Activated naive CD4-positive, alpha-beta T cell treated with anti-CD3 and anti-CD28 coated beads, Interleukin-2, amount 10 ng/mL, durations not matched to agents 7 days and 5 days (primary cell): ENCODE measurements around the gene LTBR.

Source experiments
- CTCF ChIA-PET: fragments of 350-600 bp; sonication (Branson Sonifier 250); formaldehyde crosslinking; loops from one replicate; lab custom pipeline; 2021; ENCODE audit warnings: antibody characterized with exemption; lab: Charles Lee
- DNase-seq: peaks from one replicate; pipeline ENCODE4 v3.0.0-alpha.2; 2020
- H3K27ac Mint-ChIP-seq: one replicate; pipeline ENCODE4 v1.8.0; 2021; ENCODE audit warnings: mild to moderate bottlenecking, moderate library complexity, mixed read lengths
- H3K27me3 Mint-ChIP-seq: one replicate; pipeline ENCODE4 v1.8.0; 2021; ENCODE audit warnings: mild to moderate bottlenecking, mixed read lengths
- H3K36me3 Mint-ChIP-seq: one replicate; pipeline ENCODE4 v1.8.0; 2021; ENCODE audit warnings: mixed read lengths
- H3K4me1 Mint-ChIP-seq: one replicate; pipeline ENCODE4 v1.8.0; 2021; ENCODE audit warnings: mixed read lengths
- H3K4me3 Mint-ChIP-seq: one replicate; pipeline ENCODE4 v1.8.0; 2021; ENCODE audit warnings: mild to moderate bottlenecking, moderate library complexity, mixed read lengths
- H3K9me3 Mint-ChIP-seq: one replicate; pipeline ENCODE4 v1.8.0; 2021; ENCODE audit warnings: mixed read lengths

LTBR gene

DNA sequence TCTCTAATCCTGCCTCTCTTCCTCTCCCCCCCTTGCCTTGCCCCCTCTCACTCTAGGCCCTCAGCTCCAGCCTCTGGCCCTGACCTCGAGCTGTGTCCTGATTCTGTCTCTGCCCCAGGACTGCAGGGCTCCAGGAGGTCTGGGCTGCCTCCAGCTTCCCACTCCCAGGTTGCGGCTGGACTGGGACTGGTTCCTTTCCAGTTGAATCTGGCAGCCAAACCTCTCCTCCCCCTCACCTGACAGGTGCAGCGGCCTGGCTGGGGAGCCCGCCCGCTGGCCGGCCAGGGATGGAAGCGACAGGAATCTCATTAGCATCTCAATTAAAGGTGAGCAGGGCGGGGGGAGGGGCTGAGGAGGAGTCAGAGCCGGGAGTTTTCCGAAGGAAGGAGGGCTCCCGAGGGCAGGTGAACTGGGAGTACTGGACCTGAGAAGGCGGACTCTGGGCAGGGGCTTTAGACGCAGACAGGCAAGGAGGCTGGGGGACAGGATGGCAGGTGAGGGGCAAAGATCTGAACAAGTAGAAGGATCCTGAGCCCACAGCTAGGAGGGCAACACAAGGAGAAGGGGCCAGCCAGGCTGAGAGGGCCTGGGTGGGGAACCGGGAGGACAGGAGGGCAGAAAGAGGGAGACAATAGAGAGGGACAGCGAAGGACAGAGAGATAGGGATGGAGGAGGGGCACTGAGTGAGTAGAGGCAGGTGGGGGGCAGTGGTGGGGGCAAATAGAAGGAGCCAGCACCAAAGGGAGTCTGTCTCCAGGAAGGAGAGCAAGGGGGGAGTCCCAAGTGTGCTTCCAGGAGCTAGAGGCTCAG is 8.5 kb upstream of the LTBR start, which contains the start of gene SCNN1A:
TSS of gene SCNN1A (minus strand) at position 295 of the 810 bp plus-strand sequence. CDS start 780 bp downstream, outside the sequence.
- H3K27ac Mint-ChIP-seq, result peak within 1 kb of the TSS; percentile 1

DNA sequence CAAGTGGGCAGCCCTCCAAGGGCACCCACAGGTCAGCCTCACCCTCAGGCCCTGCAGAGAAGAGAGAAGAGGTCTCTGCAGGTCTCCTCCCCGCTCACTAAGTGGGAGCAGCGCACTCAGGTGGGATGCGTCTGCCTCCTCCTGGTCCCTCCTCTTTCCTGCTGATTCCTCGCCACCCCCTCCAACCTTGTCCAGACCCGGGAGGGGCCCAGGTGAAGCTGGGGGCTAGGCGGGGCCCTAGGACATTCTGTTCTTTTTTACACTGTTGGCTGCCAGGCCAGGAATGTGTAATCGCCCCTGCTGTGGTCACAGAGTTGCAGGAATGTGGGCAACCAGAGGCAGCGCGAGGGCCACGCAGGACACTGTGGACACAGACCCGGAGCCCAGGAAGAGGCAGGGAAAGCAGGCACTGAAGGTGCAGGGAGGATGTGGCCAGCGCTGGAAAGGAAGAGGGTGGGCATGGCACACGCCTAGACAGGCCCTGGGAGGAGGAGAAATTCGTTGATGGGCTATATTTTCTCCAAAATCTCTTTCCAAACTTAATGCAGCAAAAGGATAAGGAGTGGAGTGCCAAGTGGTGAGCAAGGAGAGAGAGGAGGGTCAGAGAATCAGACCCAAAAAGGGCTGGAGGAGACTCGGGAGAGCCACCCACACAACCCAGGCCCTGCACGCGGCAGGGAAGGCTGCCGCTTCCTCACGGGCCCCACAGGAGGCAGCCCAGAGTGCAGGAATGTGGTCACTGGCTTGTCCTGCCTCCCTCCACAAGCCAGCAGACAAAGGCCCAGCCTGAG is 7.7 kb upstream of the LTBR start:
- CTCF ChIA-PET, result interaction anchor here (0.6 kb wide), 2 partner anchors 11 to 41 kb away, joined by 3 read pairs; no protein-coding TSS in a partner anchor
- Mint-ChIP-seq H3K27me3 (peaks cover 52% of the 10 kb centered on the region), H3K9me3 (no peaks in the 10 kb centered on the region), H3K4me3 (peak overlapping the region; percentile 24), H3K4me1 (peaks cover 41% of the 10 kb centered on the region), H3K27ac (peak overlapping the region; percentile 30), H3K36me3 (no peaks in the 10 kb centered on the region)
- DNase-seq, result no peak

More for the DNA sequence above, 8.5 kb upstream of the LTBR start, which contains the start of gene SCNN1A:
- peaks cover 48% of the 10 kb centered on the region for H3K4me1 Mint-ChIP-seq
- DNase-seq, result no peak
- H3K4me3 Mint-ChIP-seq, result peak within 1 kb of the TSS; percentile 24
- H3K9me3 Mint-ChIP-seq, result no peaks in the 10 kb centered on the region
- no peaks in the 10 kb centered on the region for H3K36me3 Mint-ChIP-seq
- CTCF ChIA-PET, result interaction anchor here (0.6 to 3.6 kb wide), 3 partner anchors 10 to 41 kb away, joined by 3 to 11 read pairs (median 3); no protein-coding TSS in a partner anchor
- H3K27me3 Mint-ChIP-seq, result peaks cover 52% of the 10 kb centered on the region

DNA sequence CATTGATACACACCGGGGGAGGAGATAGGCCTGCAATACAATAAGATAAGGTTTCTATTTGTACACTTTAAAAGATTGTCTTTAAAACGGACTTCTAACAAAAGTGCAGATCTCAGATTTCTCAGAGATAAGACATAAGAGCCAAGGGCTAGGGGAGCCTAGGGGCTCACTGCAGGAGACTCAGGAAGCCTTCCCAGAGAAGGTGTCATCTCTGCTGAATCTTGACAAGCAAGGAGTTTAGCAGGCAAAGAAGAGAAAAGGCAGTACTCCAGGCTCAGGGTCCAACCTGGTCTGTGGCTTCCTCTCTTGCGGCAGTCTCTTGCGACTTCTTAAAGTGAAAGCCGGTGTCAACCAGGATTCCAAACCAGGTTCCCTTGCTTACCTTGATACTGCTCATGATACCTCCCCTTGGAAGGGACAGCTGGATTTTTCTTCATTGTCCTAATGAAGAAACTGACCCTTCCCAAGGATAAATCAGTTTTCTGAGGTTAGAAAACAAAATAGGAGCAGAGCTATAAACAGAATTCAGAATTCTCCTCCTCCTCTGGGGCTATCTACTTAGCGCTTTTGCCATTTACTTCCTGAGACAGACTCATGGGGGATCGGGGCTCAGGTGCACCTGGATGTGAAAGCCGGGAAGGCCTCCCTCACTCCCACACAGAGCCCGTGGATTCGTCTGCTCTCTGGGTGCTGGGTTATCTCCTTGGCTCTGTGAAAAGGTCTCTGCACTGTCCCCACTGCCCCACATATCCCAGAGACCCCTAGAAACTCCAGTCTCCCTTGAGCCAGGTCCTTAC is 6.9 kb upstream of the LTBR start:
- H3K9me3 Mint-ChIP-seq, result no peaks in the 10 kb centered on the region
- H3K27me3 Mint-ChIP-seq, result peaks cover 60% of the 10 kb centered on the region
- H3K4me3 Mint-ChIP-seq, result peak overlapping the region; percentile 1
- H3K36me3 Mint-ChIP-seq, result no peaks in the 10 kb centered on the region
- DNase-seq, result peak; percentile 47
- CTCF ChIA-PET, result interaction anchor here (0.7 to 1.2 kb wide), 2 partner anchors 9 to 13 kb away, joined by 3 to 4 read pairs; no protein-coding TSS in a partner anchor
- H3K27ac Mint-ChIP-seq, result peak overlapping the region; percentile 30
- H3K4me1 Mint-ChIP-seq, result peaks cover 40% of the 10 kb centered on the region

DNA sequence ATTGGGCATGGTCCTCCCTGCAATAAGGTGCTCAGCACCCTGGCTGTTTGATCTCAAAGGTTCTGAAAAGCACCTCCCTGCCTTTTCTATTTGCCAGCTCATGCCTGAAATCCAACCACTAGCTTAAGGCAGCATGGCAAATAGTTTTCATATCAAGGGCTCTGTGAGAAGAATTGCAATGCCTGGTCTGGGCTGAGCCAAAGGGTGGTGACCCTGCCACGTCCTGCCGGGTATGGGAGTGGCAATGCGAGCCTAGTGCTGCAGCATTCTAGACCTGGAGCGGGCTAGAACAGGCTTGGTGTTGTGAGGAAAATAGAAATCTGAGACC is 6.3 kb upstream of the LTBR start:
- CTCF ChIA-PET, result interaction anchor here (0.7 to 1.2 kb wide), 2 partner anchors 10 to 13 kb away, joined by 3 to 4 read pairs; no protein-coding TSS in a partner anchor
- Mint-ChIP-seq H3K4me1 (peaks cover 34% of the 10 kb centered on the region), H3K36me3 (no peaks in the 10 kb centered on the region), H3K27me3 (peaks cover 62% of the 10 kb centered on the region), H3K27ac (no peak overlapping the region), H3K4me3 (no peak overlapping the region), H3K9me3 (no peaks in the 10 kb centered on the region)
- no peak for DNase-seq

DNA sequence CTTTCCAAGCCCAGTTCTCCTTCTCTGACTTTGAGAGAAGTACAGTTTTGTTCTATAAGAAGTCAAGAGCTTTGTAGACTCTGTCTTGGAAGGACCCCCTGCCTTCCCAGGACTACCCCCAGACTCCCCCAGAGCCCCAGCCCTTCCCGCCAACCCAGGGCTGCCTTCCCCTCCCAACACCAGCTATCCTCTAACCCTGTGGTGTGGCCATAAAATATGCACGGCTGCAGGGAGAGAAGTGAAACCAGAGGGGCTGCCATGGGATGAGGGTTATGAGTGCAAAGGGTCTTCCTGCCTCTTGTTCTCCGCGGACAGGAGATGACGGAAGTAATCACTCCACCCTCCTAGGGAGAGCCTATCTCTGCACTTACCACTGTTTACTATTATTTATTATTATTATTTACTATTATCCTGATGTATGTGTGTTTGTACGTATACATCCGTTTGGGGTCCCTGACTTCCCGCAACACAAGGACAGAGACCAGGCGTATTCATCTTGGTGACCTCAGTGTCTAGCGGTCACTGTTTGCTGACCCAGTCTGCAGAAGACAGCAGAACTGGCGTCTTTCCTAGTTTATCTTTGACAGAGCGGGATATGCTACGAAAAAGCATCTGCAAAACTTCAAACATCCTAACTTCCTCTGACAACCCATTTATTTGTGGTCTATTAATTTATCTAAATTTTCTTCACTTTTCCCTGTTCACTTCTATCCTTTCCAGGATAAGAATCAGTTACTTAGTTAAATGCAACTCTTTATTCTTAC is 5.1 kb upstream of the LTBR start:
- H3K36me3 Mint-ChIP-seq, result no peaks in the 10 kb centered on the region
- CTCF ChIA-PET, result no interaction called here
- H3K4me3 Mint-ChIP-seq, result no peak overlapping the region
- peaks cover 29% of the 10 kb centered on the region for H3K4me1 Mint-ChIP-seq
- DNase-seq, result no peak
- no peaks in the 10 kb centered on the region for H3K9me3 Mint-ChIP-seq
- peaks cover 74% of the 10 kb centered on the region for H3K27me3 Mint-ChIP-seq
- H3K27ac Mint-ChIP-seq, result no peak overlapping the region

DNA sequence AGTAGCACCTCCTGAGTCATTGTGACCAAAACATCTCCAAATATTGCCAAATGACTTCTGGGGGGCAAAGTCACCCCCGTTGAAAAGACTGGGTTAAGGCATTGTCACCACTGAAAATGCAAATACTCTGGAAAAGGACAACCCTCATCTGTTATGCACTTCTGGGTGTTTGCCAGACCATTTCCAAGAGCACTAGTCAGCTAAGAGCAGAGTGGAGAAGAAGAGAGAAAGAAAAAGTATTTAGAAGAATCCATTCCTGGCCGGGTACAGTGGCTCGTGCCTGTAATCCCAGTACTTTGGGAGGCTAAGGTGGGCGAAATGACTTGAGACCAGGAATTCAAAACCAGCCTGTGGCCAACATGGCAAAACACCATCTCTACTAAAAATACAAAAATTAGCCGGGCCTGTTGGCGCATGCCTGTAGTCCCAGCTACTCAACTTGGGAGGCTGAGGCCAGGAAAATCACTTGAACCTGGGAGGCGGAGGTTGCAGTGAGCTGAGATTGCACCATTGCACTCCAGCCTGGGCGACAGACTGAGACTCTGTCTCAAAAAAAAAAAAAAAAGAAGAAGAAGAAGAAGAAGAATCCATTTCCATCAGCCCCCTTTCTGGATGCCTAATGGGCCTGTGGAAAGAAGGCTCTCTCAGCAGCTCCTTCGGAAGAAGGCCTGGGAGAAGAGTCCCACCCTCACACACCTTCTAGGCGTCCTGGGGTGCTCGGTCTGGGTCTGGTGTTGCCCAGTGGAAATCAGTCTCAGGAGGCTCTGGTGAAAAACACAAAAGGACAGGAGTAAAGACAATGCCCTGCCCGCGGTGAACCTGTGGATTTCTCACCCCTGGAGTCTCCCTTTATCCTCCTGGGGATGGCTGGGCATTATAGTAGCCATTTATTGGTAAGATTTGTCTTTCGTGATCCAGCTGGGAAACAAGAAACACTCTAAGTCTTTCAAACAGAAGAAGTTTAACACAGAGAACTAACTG is 3.5 kb upstream of the LTBR start:
- CTCF ChIA-PET, result interaction anchor here (0.7 to 1.2 kb wide), 2 partner anchors 57 to 85 kb away, joined by 3 read pairs; no protein-coding TSS in a partner anchor
- H3K36me3 Mint-ChIP-seq, result no peaks in the 10 kb centered on the region
- peaks cover 74% of the 10 kb centered on the region for H3K27me3 Mint-ChIP-seq
- no peaks in the 10 kb centered on the region for H3K9me3 Mint-ChIP-seq
- no peak overlapping the region for H3K27ac Mint-ChIP-seq
- peaks cover 28% of the 10 kb centered on the region for H3K4me1 Mint-ChIP-seq
- no peak for DNase-seq
- no peak overlapping the region for H3K4me3 Mint-ChIP-seq

DNA sequence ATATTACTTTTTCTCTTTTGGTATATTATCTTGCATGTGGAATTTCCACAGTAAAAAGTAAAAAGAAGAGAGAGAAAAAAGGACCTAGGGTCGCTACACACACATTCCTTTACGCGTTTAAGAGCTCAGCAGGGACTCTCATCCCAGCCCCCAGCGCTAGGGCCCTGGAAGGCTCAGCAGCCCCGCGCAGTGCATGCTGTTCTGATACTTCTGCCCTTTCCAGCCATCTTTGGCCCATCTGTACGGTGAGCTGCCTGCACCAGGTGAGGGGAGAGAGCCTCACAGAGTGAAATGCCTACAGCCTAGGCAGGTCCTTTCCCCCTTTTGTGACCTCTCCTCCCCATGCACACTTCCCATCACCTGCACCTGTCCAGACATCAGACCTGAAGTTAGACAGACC is 1.6 kb upstream of the LTBR start:
- Mint-ChIP-seq H3K4me1 (peaks cover 9% of the 10 kb centered on the region), H3K9me3 (no peaks in the 10 kb centered on the region), H3K36me3 (no peaks in the 10 kb centered on the region), H3K27me3 (peaks cover 80% of the 10 kb centered on the region), H3K27ac (no peak overlapping the region), H3K4me3 (no peak overlapping the region)
- CTCF ChIA-PET, result interaction anchor here (1.2 kb wide), 1 partner anchor 12 kb away, joined by 5 read pairs; no protein-coding TSS in a partner anchor
- DNase-seq, result no peak

DNA sequence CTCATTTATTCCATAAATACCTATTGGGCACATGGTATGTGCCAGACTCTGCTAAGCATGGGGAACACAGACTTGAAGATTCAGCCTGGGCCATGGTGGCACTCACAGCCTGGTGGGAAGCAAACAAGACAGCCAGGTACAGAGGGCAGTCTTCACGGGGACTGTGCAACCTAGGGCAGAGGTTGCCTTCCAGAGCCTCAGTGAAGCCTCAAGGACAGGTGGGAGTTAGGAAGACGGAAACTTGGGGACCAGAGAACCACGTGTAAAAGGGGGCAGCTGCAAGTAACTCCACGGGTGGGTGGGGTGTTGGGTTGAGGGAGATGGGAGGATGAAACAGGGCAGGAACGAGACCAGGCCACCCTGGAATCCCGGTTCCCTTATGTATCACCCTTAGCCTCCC is 980 bp upstream of the LTBR start:
- Mint-ChIP-seq H3K9me3 (no peaks in the 10 kb centered on the region), H3K4me1 (peaks cover 4% of the 10 kb centered on the region), H3K27me3 (peaks cover 86% of the 10 kb centered on the region), H3K27ac (no peak overlapping the region), H3K4me3 (no peak overlapping the region), H3K36me3 (no peaks in the 10 kb centered on the region)
- no peak for DNase-seq
- CTCF ChIA-PET, result interaction anchor here (1.2 kb wide), 1 partner anchor 12 kb away, joined by 5 read pairs; no protein-coding TSS in a partner anchor

DNA sequence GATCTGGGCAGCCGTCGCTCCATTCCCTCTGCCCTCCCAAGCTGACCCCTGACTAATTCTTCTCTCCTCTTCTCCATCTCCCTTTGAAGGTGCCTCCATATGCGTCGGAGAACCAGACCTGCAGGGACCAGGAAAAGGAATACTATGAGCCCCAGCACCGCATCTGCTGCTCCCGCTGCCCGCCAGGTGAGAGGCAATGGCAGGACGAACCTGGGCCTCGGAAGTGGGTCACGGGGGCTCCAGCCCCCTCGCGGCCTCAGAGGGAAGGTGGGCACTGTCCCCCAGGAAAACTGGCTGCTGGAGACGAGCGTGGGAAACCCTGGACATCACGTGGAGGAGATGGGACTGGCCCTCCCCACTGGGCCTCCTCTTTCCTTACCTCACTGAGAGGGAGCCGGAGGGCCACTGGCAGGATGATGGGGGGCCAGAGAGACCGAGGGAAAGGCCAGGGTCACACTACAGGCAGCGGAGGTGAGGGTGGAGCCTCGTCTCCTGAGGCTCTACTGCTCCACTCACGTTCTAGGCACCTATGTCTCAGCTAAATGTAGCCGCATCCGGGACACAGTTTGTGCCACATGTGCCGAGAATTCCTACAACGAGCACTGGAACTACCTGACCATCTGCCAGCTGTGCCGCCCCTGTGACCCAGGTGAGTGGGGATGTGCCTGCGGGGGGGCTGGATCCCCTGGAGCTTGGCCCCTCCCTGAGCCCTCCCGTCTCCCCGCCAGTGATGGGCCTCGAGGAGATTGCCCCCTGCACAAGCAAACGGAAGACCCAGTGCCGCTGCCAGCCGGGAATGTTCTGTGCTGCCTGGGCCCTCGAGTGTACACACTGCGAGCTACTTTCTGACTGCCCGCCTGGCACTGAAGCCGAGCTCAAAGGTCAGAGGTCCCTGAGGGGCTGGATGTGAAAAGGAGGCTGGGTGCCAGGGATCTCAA is 806 bp downstream of the LTBR start:
- no peak for DNase-seq
- Mint-ChIP-seq H3K27ac (no peak overlapping the region), H3K27me3 (peaks cover 88% of the 10 kb centered on the region), H3K4me1 (peaks cover 4% of the 10 kb centered on the region), H3K9me3 (no peaks in the 10 kb centered on the region), H3K4me3 (no peak overlapping the region), H3K36me3 (no peaks in the 10 kb centered on the region)
- CTCF ChIA-PET, result interaction anchor here (1.0 kb wide), 1 partner anchor 18 kb away, joined by 3 read pairs; no protein-coding TSS in a partner anchor

DNA sequence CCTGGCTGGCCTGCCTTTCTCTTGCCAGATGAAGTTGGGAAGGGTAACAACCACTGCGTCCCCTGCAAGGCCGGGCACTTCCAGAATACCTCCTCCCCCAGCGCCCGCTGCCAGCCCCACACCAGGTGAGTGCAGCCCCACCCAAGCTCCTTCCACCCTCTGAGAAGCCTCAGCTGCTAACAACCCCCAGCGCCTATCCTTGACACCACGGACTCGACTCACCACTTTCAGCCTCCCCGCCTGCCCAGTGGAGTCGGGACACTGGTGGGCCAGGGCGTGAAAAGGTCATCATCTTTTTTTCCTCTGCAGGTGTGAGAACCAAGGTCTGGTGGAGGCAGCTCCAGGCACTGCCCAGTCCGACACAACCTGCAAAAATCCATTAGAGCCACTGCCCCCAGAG is 2.1 kb downstream of the LTBR start:
- Mint-ChIP-seq H3K36me3 (no peaks in the 10 kb centered on the region), H3K27me3 (peaks cover 78% of the 10 kb centered on the region), H3K4me1 (peaks cover 4% of the 10 kb centered on the region), H3K9me3 (no peaks in the 10 kb centered on the region), H3K4me3 (no peak overlapping the region), H3K27ac (no peak overlapping the region)
- CTCF ChIA-PET, result no interaction called here
- DNase-seq, result no peak

DNA sequence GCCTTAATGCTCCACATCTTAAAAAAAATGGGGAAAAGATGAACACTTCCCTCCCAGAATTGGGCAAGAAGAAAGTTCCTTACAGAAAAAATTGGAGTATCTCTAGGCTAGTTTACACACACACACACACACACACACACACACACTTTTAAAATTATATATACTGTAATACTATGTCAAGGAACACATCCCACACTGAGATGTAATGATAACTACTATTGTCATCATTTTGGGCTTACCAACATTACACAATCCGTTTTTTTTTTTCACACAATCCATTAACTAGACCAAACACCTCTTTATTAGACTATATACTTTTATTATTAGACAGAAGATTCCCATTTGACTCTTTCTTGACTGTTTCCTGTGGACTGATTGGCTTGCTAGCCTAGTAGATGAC is 2.5 kb downstream of the LTBR start:
- DNase-seq, result no peak
- H3K4me3 Mint-ChIP-seq, result no peak overlapping the region
- peaks cover 73% of the 10 kb centered on the region for H3K27me3 Mint-ChIP-seq
- no peaks in the 10 kb centered on the region for H3K36me3 Mint-ChIP-seq
- H3K27ac Mint-ChIP-seq, result no peak overlapping the region
- CTCF ChIA-PET, result no interaction called here
- peaks cover 4% of the 10 kb centered on the region for H3K4me1 Mint-ChIP-seq
- no peaks in the 10 kb centered on the region for H3K9me3 Mint-ChIP-seq
